Loucy (cell line): Measurements from ENCODE around the gene CCND1.

Experiments used
- CTCF ChIP-seq: fragments of 200-600 bp; sonication (generic); conservative IDR thresholded peaks from 2 replicates; pipeline ENCODE4 v1.5.1; 2014; ENCODE audit warnings: mild to moderate bottlenecking, antibody characterized with exemption, low read length
- EZH2phosphoT487 ChIP-seq: fragments of 200-600 bp; IDR thresholded peaks from 2 replicates; pipeline ENCODE4 v1.6.1; 2018; ENCODE audit warnings: antibody characterized with exemption, mild to moderate bottlenecking, moderate library complexity, borderline replicate concordance

- TF ChIP-seq CTCF (no peak), EZH2phosphoT487 (no peak)
Observed at GRCh38 chr11:69605737-69606526, 35.0 kb upstream of the CCND1 start.
